SK-MEL-5 (cell line): ENCODE measurements around the gene MAP3K1. TPM values are rescaled to one million over a fixed set of nuclear protein-coding genes. Genes with fewer than 3 reads are reported as not detected.

Source experiments
- DNase-seq: peaks from one replicate; pipeline ENCODE4 v3.0.0-alpha.2; 2016; ENCODE audit warnings: low read depth, low spot score
- in situ Hi-C: cut with HindIII; loops from 2 replicates; pipeline ENCODE4 v1.10.0; 2016; ENCODE audit warnings: low sequenced_read_pairs, high pct_unique_total_duplicates, low pct_unique_long_range_greater_than_20kb
- total RNA-seq: library from RNA; depleted of rRNA; stranded (reverse); fragments of >200 nt; shearing (Covaris generic); gene quantifications from 2 replicates; pipeline ENCODE4 v1.2.3, GENCODE V29; 2014; rRNA removed

Gene MAP3K1
- total RNA-seq, 1 experiment from 2014 or later: 57.1 TPM

- DNase-seq: peak; percentile 38
- in situ Hi-C loops: no loop called here
Observed at GRCh38 chr5:56919942-56920662, 104.8 kb downstream of the MAP3K1 start.

- no peak for DNase-seq
- in situ Hi-C loops: no loop called here
Observed at GRCh38 chr5:56922922-56923321, 107.6 kb downstream of the MAP3K1 start.

- in situ Hi-C loops: no loop called here
- DNase-seq: no peak
Observed at GRCh38 chr5:56934325-56934724, 119.0 kb downstream of the MAP3K1 start.

- in situ Hi-C loops: no loop called here
- DNase-seq: no peak
Observed at GRCh38 chr5:56938858-56939257, 123.5 kb downstream of the MAP3K1 start.

- no peak for DNase-seq
- in situ Hi-C loops: no loop called here
Observed at GRCh38 chr5:56941981-56942380, 126.6 kb downstream of the MAP3K1 start.

Other genes with a start within 250 kb of the MAP3K1 start
- gene SETD9, start 94.0 kb downstream of the MAP3K1 start, total RNA-seq: 28.7 and 45.4 TPM in 2 replicates
- 33.7 and 36.3 TPM in 2 replicates for gene MIER3, start 136.6 kb downstream of the MAP3K1 start, total RNA-seq